ENCODE results near the gene FAM221B.

Gene FAM221B

DNA sequence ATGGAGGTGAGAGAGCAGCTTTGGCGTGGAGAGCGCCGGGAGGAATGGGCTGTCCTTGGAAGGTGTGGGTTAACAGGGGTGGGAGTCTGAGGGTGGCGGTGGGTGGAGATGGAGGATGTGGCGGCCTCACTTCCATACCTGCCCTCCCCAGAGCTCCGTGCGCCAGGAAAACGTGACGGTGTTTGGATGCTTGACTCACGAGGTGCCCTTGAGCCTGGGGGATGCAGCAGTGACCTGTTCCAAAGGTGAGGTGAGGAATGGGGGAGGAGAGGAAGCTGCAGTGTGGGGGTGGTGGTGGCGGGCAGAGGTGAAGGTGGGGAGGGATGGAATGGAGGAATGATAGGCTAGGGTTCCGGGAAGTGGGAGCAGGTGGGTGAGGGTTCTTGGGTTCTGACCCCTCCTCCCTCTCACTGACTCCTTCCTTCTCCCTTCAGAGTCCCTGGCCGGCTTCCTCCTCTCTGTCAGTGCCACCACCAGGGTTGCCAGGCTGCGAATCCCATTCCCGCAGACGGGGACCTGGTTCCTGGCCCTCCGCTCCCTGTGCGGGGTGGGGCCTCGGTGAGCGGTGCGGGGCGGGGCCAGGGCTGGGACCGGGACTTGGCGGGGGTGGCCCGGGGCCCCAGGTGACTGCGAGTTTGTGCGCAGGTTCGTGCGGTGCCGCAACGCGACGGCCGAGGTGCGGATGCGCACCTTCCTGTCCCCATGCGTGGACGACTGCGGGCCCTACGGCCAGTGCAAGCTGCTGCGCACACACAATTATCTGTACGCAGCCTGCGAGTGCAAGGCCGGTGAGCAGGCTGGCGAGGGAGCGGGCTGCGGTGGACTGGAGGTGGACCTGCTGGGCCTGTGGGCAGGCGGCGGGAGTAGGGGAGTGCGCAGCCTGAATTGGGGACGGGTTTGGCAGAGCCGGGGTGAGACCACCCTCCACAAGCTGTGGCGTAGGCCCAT lies 17.6 kb upstream of the FAM221B start:
- DNase-seq, result no peak

DNA sequence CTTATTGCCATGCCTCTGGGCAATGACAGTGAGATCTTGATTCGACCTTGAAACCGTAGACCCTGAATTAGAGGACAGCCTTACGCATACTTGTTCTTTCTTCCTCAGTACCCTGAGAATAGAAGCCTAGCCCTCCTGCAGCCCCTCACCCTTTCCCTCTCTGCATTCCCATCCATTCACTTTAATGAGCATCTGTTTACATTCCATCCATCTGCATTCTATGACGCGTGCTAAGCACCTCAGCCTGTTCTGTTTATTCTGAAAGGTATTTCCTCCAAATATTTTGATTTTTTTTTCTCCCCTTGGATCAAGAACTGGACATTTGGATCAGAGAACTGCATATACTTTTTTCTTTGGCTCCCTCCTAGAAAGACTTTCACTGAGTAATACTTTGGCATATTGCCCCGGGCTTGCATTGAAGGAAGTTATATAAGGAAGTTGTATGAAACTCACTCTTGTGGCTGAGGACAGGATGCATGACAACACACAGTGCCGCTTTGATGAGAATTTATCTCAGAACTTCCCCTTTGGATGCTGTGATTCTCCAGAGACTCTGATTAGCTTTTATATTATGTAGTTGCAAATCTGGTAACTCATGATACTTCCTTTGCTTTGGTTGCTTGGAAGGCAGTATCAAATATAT lies 16.2 kb upstream of the FAM221B start:
- DNase-seq, result peak; percentile 76

DNA sequence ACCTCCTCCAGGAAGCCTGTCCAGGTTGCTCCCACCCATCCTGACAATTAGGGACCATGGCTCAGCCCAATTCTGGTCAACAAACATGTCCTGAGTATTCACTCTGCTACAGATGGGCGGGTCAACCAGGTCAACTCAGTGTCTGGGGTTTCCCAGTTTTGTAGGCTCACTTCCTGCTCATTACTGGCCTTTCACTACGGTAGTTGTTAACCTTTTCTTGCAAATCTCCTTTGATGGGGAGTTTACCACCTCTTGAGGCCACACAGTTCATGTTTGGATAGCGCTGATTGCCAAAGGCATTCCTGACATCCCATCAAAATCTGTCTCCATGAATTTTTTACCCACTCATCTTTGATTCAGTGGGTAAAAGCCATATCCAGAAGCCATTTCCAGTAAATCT lies 14.3 kb upstream of the FAM221B start:
- DNase-seq, result no peak

DNA sequence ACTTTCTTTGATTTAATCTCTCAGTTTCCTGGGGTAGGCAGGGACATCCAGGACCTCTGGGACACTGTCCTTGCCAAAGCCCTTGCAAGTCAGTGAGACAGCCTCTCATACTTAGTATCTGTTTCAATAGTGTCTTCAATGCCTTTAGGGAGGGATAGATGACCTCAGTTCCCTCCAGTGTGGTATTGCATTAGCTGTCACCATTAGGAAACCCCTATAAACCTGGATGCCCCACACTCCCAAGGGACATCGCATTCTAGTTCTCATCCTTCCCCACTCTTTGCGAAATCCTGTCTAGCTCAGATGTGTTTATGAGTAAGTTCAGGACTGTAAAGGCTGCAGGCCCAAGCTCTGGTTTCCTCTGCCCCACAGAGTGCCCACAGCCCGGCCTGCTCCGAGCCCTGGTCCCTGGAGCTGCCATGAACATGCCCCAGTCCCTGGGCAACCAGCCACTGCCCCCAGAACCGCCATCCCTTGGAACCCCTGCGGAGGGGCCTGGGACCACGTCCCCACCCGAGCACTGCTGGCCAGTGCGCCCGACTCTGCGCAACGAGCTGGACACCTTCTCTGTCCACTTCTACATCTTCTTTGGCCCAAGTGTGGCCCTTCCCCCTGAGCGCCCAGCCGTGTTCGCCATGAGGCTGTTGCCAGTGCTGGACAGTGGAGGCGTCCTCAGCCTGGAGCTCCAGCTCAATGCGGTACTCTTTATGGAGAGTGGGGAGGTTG lies 13.7 kb upstream of the FAM221B start:
- no peak for DNase-seq

GRCh38 chr9:35841645-35841900 lies 13.0 kb upstream of the FAM221B start:
- no peak for DNase-seq

GRCh38 chr9:35840881-35841644 lies 12.5 kb upstream of the FAM221B start:
- DNase-seq, result no peak

GRCh38 chr9:35839926-35840325 lies 11.4 kb upstream of the FAM221B start:
- no peak for DNase-seq

DNA sequence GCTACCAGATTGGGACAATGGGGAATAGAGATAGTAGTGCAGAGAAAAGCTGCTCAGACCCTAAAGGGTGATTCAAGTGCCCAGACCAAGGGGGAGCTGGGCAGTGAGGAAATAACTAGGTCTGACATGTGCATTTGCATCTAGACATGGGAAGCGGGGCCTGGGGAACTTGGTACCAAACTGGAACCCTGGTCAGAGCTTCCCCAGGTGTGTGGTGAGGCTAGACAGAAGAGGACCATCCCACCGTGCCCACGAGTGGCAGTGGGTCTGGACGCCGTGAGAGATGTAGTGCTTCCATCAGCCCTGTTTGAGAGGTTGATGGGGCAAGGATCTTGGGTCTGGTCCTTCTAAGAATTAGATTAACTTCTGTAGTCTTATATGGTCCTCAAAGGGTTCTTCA lies 8.1 kb upstream of the FAM221B start:
- DNase-seq, result no peak

- no peak for DNase-seq
Measured at GRCh38 chr9:35835766-35836165, 7.2 kb upstream of the FAM221B start.

DNA sequence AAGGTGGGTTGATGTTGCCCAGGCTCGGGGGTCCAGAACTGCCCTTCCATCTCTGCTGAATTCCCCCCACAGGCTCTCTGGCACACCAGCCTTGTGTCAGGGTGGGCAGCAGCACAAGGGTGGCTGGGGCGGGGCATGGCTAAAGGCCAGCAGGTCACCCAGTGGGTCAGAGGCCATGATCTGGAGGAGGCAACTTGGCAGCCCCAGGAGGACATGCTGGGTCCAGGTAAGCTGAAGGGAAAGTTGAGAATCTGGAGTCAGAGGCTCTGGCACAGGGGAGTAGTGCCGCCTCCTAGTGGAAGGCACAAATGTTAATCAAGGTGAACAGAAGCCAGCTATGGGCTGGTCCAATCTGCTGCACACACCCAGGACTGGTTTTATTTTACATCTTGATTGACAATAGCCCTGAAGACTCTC lies 6.7 kb upstream of the FAM221B start:
- no peak for DNase-seq

DNA sequence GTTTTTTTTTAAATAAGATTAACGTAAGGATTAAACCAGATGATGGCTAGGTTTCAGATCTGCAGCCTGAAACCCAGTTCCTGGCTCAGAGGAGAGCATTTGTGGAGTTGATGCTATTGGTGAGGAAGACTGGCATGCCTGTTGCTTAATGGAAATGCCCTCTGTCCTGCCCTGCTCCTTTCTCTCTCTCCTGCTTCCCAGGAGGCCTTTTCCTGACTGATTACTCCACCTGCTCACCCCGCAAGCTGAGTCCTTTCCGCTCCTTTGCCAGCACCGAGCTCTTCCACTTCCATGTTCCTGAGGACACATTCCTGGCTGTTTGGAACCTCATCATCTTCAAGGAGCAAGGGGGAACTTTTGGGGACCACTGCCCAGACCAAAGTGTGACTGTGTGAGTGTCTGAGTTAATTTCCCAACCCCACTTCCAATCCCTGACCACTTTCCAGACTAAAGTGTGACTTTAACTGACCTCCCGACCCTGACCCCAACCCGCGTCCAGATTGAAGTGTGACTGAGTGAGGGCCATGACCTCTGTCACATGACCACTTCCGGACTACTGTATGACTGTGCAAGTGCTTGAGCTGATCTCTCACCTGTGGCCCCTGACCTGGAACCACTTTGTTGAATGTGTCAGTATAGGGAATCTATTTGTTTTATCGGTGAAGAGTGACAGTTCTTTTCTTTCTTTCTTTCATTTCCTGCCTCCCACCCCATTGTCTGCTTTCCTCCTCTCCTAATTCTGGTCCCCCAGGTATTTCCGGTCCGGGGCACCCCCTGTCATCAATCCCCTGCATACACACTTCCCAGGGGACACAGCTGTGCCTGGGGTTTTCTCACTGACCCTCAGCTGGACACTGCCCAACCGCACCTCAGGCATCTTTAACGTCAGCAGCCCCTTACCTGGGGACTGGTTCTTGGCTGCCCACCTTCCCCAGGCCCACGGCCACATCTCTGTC lies 6.0 kb upstream of the FAM221B start:
- DNase-seq, result no peak

GRCh38 chr9:35832814-35833213 lies 4.3 kb upstream of the FAM221B start:
- DNase-seq, result no peak

DNA sequence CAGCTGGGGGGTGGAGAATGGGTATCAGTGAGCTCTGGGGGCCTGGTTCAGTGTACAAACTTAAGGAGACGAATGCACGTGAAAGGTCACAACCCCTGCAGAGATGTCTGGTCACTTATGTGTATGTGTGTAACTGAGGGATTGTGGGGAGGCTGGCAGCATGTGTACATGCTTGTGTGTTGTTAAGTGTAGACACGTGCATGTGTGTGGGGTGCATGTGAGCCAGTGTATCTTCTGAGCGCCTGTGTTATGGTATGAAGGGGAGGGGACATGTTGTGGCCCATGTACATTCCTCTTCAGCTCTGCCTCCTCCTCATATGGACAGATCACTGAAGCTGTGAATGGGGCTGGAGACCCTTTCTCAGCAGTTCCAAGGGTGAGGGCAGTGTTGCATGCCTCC lies 2.5 kb upstream of the FAM221B start:
- DNase-seq, result no peak

- DNase-seq, result no peak
Measured at GRCh38 chr9:35829764-35830096, 1.2 kb upstream of the FAM221B start.

- DNase-seq, result peak; percentile 97
Measured at GRCh38 chr9:35829084-35829763, 692 bp upstream of the FAM221B start, which contains the start of gene TMEM8B. TMEM8B (plus strand) TSS chr9:35829228; CDS start chr9:35829448, 220 bp downstream.

DNA sequence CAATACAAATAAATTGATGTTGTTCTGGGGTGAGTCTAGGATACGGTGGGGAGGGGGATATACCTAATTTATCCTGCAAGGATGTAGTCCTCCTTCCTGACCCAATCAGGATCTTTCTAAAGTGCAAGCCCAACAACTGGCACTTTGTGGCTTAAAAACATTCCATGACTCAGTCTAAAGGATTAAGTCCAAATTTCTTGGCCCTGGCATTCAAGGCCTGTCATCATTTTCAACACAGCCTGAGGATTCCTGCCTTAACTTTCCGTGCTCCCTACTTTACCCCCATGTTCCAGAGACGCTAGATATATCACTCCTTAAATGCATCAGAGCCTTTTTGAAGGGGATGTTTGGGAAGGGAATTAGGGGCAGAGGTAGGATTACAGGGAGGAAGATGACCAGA lies 1.0 kb downstream of the FAM221B start:
- DNase-seq, result no peak

GRCh38 chr9:35826071-35826701 lies 2.3 kb downstream of the FAM221B start:
- no peak for DNase-seq

- no peak for DNase-seq
Measured at GRCh38 chr9:35822926-35823325, 5.6 kb downstream of the FAM221B start.

DNA sequence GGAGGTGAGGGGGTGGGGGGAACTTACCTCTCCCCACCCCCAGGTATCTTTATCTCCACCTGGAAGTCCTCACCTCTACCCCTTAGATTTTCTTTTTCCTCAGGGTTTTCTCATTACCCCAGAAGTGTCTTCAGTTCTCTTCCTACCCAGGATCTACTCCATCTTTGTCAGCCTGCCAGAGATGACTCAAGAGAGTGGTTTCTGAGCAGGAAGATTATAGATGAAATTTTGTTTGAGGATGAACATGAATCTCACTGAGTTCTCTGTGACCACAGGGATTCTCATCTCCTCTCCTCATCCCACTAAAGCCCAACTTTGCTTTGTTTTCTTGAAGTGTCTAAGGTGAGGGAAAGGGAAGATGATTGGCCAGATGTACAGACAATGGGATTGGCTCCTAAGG lies 8.5 kb downstream of the FAM221B start:
- no peak for DNase-seq

DNA sequence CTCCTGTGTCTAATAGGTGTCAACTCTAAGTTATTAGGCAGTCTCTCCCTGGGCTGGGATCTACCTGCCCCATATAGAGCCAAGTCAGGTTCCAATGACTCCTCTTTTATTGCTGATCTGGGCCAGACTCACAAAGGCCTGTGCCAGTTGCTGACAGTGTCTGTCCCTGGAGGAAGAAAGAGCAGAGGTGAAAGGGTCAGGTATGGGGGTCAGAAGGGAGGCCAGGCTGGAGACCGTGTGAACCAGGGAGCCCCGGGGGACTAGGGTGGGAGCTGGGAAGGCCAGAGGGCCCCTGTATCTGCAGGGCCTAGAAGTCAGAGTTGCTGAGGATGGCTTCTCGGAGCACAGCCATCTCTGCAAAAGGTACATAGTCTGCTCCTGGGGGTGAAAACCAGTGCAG lies 10.2 kb downstream of the FAM221B start:
- no peak for DNase-seq

DNA sequence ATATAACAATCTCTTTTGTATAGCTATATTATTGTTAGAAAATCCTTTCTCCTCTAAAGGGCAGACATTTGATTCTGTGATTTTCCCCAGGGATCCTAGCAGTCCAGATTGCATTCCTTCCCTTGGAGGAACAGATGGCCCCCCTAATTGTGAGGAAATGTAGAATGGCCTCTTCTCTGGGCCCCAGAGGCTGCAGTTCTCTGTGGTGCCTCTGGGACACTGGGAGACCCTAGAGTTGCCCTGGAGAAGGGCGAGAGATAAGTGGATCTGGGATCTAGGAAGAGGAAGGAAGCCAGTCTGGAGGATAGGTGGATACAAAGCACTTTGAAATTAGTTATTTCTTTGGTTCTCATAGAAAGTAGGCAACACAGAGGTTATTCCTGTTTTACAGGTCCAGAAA lies 11.8 kb downstream of the FAM221B start:
- no peak for DNase-seq

Measured in femur (tissue), 1 donor.